GM12891 (cell line): ENCODE data around the gene TM7SF2.
"Not testable (repeated sequence)": the region's sequence is repeated elsewhere in the genome, so short reads cannot be mapped to it uniquely, and the experiment has no call there.

Source experiments
- DNase-seq: peaks from one replicate; pipeline ENCODE4 v3.0.0; 2011; ENCODE audit warnings: low spot score; ENCODE audit not compliant: insufficient read length
- FAIRE-seq: peaks from 2 replicates; lab custom pipeline; 2011; peaks lifted over from hg19 to GRCh38; lab: Jason Lieb, UNC
- PAX5 ChIP-seq: IDR thresholded peaks from 2 replicates; pipeline ENCODE4 v1.6.1; 2011; ENCODE audit warnings: low read length, moderate library complexity, mild to moderate bottlenecking; ENCODE audit not compliant: insufficient read depth, severe bottlenecking
- POLR2A ChIP-seq: IDR thresholded peaks from 2 replicates; pipeline ENCODE4 v1.6.1; 2011; ENCODE audit warnings: low read depth, low read length, control low read depth
- POLR2AphosphoS5 ChIP-seq: IDR thresholded peaks from 2 replicates; pipeline ENCODE4 v1.6.1; 2011; ENCODE audit warnings: low read depth, low read length, control low read depth
- POU2F2 ChIP-seq: IDR thresholded peaks from 2 replicates; pipeline ENCODE4 v1.6.1; 2011; ENCODE audit warnings: low read depth, mild to moderate bottlenecking, control low read depth, low read length, moderate library complexity
- SPI1 ChIP-seq: IDR thresholded peaks from 2 replicates; pipeline ENCODE4 v1.6.1; 2011; ENCODE audit warnings: low read depth, low read length, control low read depth
- TAF1 ChIP-seq: IDR thresholded peaks from 2 replicates; pipeline ENCODE4 v1.6.1; 2011; ENCODE audit warnings: low read depth, low read length, control low read depth

The TM7SF2 gene

GRCh38 chr11:65134952-65135632 lies 23.4 kb downstream of the TM7SF2 start:
- DNase-seq (peak; percentile 82), FAIRE-seq (no peak)
- TF ChIP-seq TAF1 (0 out of 2 replicates have a peak, but pooled peaks have one; percentile 23), PAX5 (no peak), POLR2A (peak; percentile 58; the same call in 1 of the 2 replicates), POU2F2 (0 out of 2 replicates have a peak, but pooled peaks have one; percentile 16), POLR2AphosphoS5 (peak; percentile 63), SPI1 (0 out of 2 replicates have a peak, but pooled peaks have one; percentile 1)

- DNase-seq (no peak), FAIRE-seq (peak; percentile 20)
- TF ChIP-seq TAF1 (no peak), POU2F2 (no peak), SPI1 (no peak), POLR2A (no peak), POLR2AphosphoS5 (no peak), PAX5 (no peak)
These were observed 24.0 kb downstream of the TM7SF2 start for GRCh38 chr11:65135633-65136145.

- FAIRE-seq (no peak), DNase-seq (no peak)
- TF ChIP-seq SPI1 = no peak
- no peak for TF ChIP-seq POU2F2
- TF ChIP-seq POLR2AphosphoS5 = no peak
- no peak for TF ChIP-seq TAF1
- TF ChIP-seq PAX5 = no peak
- TF ChIP-seq POLR2A = no peak
These were observed 24.9 kb downstream of the TM7SF2 start for GRCh38 chr11:65136515-65137096.

GRCh38 chr11:65141896-65142494 lies 30.3 kb downstream of the TM7SF2 start:
- FAIRE-seq = peak; percentile 83
- TF ChIP-seq TAF1 (no peak), POLR2A (no peak), POU2F2 (no peak), PAX5 (no peak), POLR2AphosphoS5 (no peak), SPI1 (no peak)
- no peak for DNase-seq

- FAIRE-seq = no peak
- DNase-seq = no peak
- TF ChIP-seq TAF1 = no peak
- TF ChIP-seq POLR2AphosphoS5 = no peak
- TF ChIP-seq POLR2A = no peak
- TF ChIP-seq PAX5 = no peak
- TF ChIP-seq SPI1 = no peak
- TF ChIP-seq POU2F2 = no peak
These were observed 35.8 kb downstream of the TM7SF2 start for GRCh38 chr11:65147352-65148075.

- TF ChIP-seq POLR2A (no peak), SPI1 (no peak), TAF1 (no peak), POU2F2 (no peak), PAX5 (no peak), POLR2AphosphoS5 (no peak)
- FAIRE-seq = no peak
These were observed 37.0 kb downstream of the TM7SF2 start for GRCh38 chr11:65148657-65149056.

GRCh38 chr11:65150131-65150508 lies 38.4 kb downstream of the TM7SF2 start:
- not testable (repeated sequence) for DNase-seq, FAIRE-seq

More at GRCh38 chr11:65148657-65149056, 37.0 kb downstream of the TM7SF2 start:
- DNase-seq = no peak

- peak; percentile 66 for FAIRE-seq
- DNase-seq = no peak
- no peak for TF ChIP-seq POLR2A
- peak; percentile 12; the same call in 1 of the 2 replicates for TF ChIP-seq SPI1
These were observed 39.0 kb downstream of the TM7SF2 start for GRCh38 chr11:65150509-65151299.
